Gastroesophageal sphincter (tissue), 4 donors: Measurements from ENCODE around the gene ZHX3. TPM values are rescaled to one million over a fixed set of nuclear protein-coding genes. Genes with fewer than 3 reads are reported as not detected.

Experiments
- ATAC-seq: fragments of 150-250 bp; one replicate; pipeline ENCODE4 v1.9.1; 2016; ENCODE audit warnings: mild to moderate bottlenecking, moderate library complexity
- H3K27ac ChIP-seq, 4 donors: fragments of 200-600 bp; sonication (generic) in 3 of 4; 1 replicate in 3 of 4; 2 replicates in 1 of 4; pipeline ENCODE4 v1.5.1; 2016 to 2019
- H3K27me3 ChIP-seq: fragments of 200-600 bp; sonication (generic); one replicate; pipeline ENCODE4 v1.5.1; 2019
- H3K36me3 ChIP-seq, 2 donors: fragments of 200-600 bp; sonication (generic); one replicate each; pipeline ENCODE4 v1.5.1; 2019; ENCODE audit warnings: control low read depth in 1 of 2
- H3K4me1 ChIP-seq, 3 donors: fragments of 200-600 bp; sonication (generic); 1 replicate in 2 of 3; 2 replicates in 1 of 3; pipeline ENCODE4 v1.5.1; 2016 to 2019; ENCODE audit warnings: control low read depth in 2 of 3
- H3K4me3 ChIP-seq, 2 donors: fragments of 200-600 bp; sonication (generic); one replicate each; pipeline ENCODE4 v1.5.1; 2019; ENCODE audit warnings: mild to moderate bottlenecking in 1 of 2, moderate library complexity in 1 of 2
- H3K9me3 ChIP-seq, 3 donors: fragments of 200-600 bp; sonication (generic); one replicate each; pipeline ENCODE4 v1.5.1; 2017 to 2019; ENCODE audit warnings: control low read depth in 2 of 3
- CTCF ChIP-seq, 4 experiments: fragments of 200-600 bp in 2 of 4; fragments of 450-650 bp in 2 of 4; sonication (generic) in 1 of 4; IDR thresholded peaks; one replicate each; pipeline ENCODE4 v1.5.1; 2017 to 2019; ENCODE audit warnings: antibody characterized with exemption in 4 of 4, mild to moderate bottlenecking in 2 of 4, moderate library complexity in 2 of 4
- EP300 ChIP-seq: sonication (generic); formaldehyde crosslinking; IDR thresholded peaks from one replicate; pipeline ENCODE4 v1.6.1; 2017; ENCODE audit warnings: antibody characterized with exemption, mild to moderate bottlenecking
- POLR2A ChIP-seq, 2 donors: fragments of 450-650 bp; IDR thresholded peaks; one replicate each; pipeline ENCODE4 v1.6.1; 2017; ENCODE audit warnings: antibody characterized with exemption in 2 of 2, mild to moderate bottlenecking in 2 of 2, moderate library complexity in 1 of 2
- POLR2AphosphoS5 ChIP-seq: sonication (generic); formaldehyde crosslinking; IDR thresholded peaks from one replicate; pipeline ENCODE4 v1.6.1; 2017; ENCODE audit warnings: antibody characterized with exemption
- WGBS, 2 donors: methylation state at CpG; one replicate each; pipeline ENCODE4 v1.1.5; 2018; ENCODE audit warnings: low coverage in 1 of 2; 5-methylcytosine and 5-hydroxymethylcytosine counted together
- total RNA-seq, 4 donors: library from RNA; depleted of rRNA; stranded (reverse); fragments of >200 nt; gene quantifications; one replicate each; pipeline ENCODE4 v1.1.0, GENCODE V29; 2016

The ZHX3 gene
- total RNA-seq, 4 donors from 2014 or later = 121 to 183 (median 155) TPM

GRCh38 chr20:41143354-41143753 lies 174.2 kb downstream of the ZHX3 start:
- Histone ChIP-seq H3K9me3 (no peaks in the 10 kb centered on the region), H3K27ac (peak overlapping the region in 3 of 4 donors; percentile 98 to 99 (median 99)), H3K4me1 (peaks cover 0 to 100% (median 66%) of the 10 kb centered on the region in 3 donors), H3K27me3 (no peaks in the 10 kb centered on the region), H3K36me3 (peaks cover 0 to 8% of the 10 kb centered on the region in 2 donors), H3K4me3 (no peak overlapping the region)
- ATAC-seq = no peak
- WGBS, 2 donors = 42 to 52% methylated on average over 1 to 2 of the region's 2 CpGs
- TF ChIP-seq POLR2AphosphoS5 (no peak), POLR2A (IDR thresholded peaks at IDR 0.05) (no peak), CTCF (IDR thresholded peaks at IDR 0.05) (no peak)

GRCh38 chr20:41142919-41143318 lies 174.6 kb downstream of the ZHX3 start:
- TF ChIP-seq CTCF (IDR thresholded peaks at IDR 0.05) (no peak), POLR2AphosphoS5 (no peak)
- Histone ChIP-seq H3K27ac (peak overlapping the region in 3 of 4 donors; percentile 98 to 99 (median 99)), H3K27me3 (no peaks in the 10 kb centered on the region), H3K9me3 (no peaks in the 10 kb centered on the region), H3K4me1 (peaks cover 0 to 100% (median 63%) of the 10 kb centered on the region in 3 donors), H3K4me3 (no peak overlapping the region), H3K36me3 (peaks cover 0 to 8% of the 10 kb centered on the region in 2 donors)
- 20 to 67% methylated on average over 1 of the region's 5 CpGs for WGBS, 2 donors
- ATAC-seq = no peak

- Histone ChIP-seq H3K27me3 (no peaks in the 10 kb centered on the region), H3K36me3 (peaks cover 0 to 8% of the 10 kb centered on the region in 2 donors), H3K4me3 (no peak overlapping the region), H3K27ac (peak overlapping the region in 3 of 4 donors; percentile 98 to 99 (median 99)), H3K4me1 (peaks cover 0 to 93% (median 56%) of the 10 kb centered on the region in 3 donors), H3K9me3 (no peaks in the 10 kb centered on the region)
- WGBS, 2 donors = 62 to 89% methylated on average over 4 of the region's 4 CpGs
- ATAC-seq = no peak
- no peak for TF ChIP-seq EP300
- no peak for TF ChIP-seq POLR2AphosphoS5
- TF ChIP-seq POLR2A (IDR thresholded peaks at IDR 0.05) = no peak
- no peak for TF ChIP-seq CTCF (IDR thresholded peaks at IDR 0.05)
These were observed 175.3 kb downstream of the ZHX3 start for GRCh38 chr20:41142245-41142644.

- TF ChIP-seq CTCF (IDR thresholded peaks at IDR 0.05) (no peak), POLR2A (IDR thresholded peaks at IDR 0.05) (no peak), EP300 (no peak), POLR2AphosphoS5 (no peak)
- WGBS, 2 donors = 25 to 80% methylated on average over 1 to 4 of the region's 8 CpGs
- Histone ChIP-seq H3K4me1 (peaks cover 0 to 87% (median 50%) of the 10 kb centered on the region in 3 donors), H3K4me3 (peak overlapping the region in 1 of 2 donors; percentile 5), H3K9me3 (no peaks in the 10 kb centered on the region), H3K27me3 (no peaks in the 10 kb centered on the region), H3K36me3 (peaks cover 0 to 8% of the 10 kb centered on the region in 2 donors), H3K27ac (peak overlapping the region in 3 of 4 donors; percentile 98 to 99 (median 99))
- ATAC-seq = no peak
These were observed 176.2 kb downstream of the ZHX3 start for GRCh38 chr20:41141153-41141815.
